IMR-90 (cell line): ENCODE results near the gene KRT37. TPM values are rescaled to one million over a fixed set of nuclear protein-coding genes. Genes with fewer than 3 reads are reported as not detected.

Source experiments
- ATAC-seq: fragments of 200-7000 bp; cut with Tn5 transposase; 2 replicates; pipeline ENCODE4 v1.9.1; 2020; ENCODE audit warnings: low read depth, mild to moderate bottlenecking, moderate library complexity
- BruUV-seq: library from RNA; stranded (reverse); fragments of 400-500 nt; replicated peaks from 2 replicates; lab custom pipeline; 2021; lab: Mats Ljungman, UMichigan
- CTCF ChIA-PET: fragments of 300-600 bp; formaldehyde crosslinking; extraction: SDS; loops from one replicate; lab custom pipeline; 2021; ENCODE audit warnings: antibody characterized with exemption; lab: Yijun Ruan, JAX
- POLR2A ChIA-PET: fragments of 300-600 bp; sonication (Branson Sonifier 250); formaldehyde crosslinking; loops from one replicate; lab custom pipeline; 2022; ENCODE audit warnings: antibody characterized with exemption; ENCODE audit not compliant: unreplicated experiment; lab: Charles Lee
- DNase-seq: peaks from one replicate; pipeline ENCODE4 v3.0.0; 2013
- H2AFZ ChIP-seq: replicated peaks from 2 replicates; pipeline ENCODE3; 2013; ENCODE audit warnings: low read length, mild to moderate bottlenecking; ENCODE audit not compliant: poor library complexity
- H2AK5ac ChIP-seq: 2 replicates; pipeline ENCODE4 v1.6.1; 2013; ENCODE audit warnings: low read depth, low read length, inconsistent platforms
- H2AK9ac ChIP-seq: replicated peaks from 2 replicates; pipeline ENCODE3; 2013; ENCODE audit warnings: mild to moderate bottlenecking, low read depth, low read length, moderate library complexity; ENCODE audit not compliant: poor library complexity
- H2BK120ac ChIP-seq: 2 replicates; pipeline ENCODE4 v1.6.1; 2013; ENCODE audit warnings: low read depth, low read length, inconsistent platforms
- H2BK15ac ChIP-seq: 3 replicates; pipeline ENCODE4 v1.6.1; 2013; ENCODE audit warnings: low read depth, low read length, inconsistent platforms
- H2BK20ac ChIP-seq: 2 replicates; pipeline ENCODE4 v1.6.1; 2013; ENCODE audit warnings: low read depth, mild to moderate bottlenecking, inconsistent platforms, low read length, moderate library complexity
- H2BK5ac ChIP-seq: 2 replicates; pipeline ENCODE4 v1.6.1; 2013; ENCODE audit warnings: mild to moderate bottlenecking, low read depth, low read length, inconsistent platforms; ENCODE audit not compliant: poor library complexity, severe bottlenecking
- H3K14ac ChIP-seq: replicated peaks from 2 replicates; pipeline ENCODE4 v1.6.1; 2013; ENCODE audit warnings: low read depth, low read length, inconsistent platforms
- H3K18ac ChIP-seq: 2 replicates; pipeline ENCODE4 v1.6.1; 2013; ENCODE audit warnings: low read depth, low read length, control low read depth
- H3K23ac ChIP-seq: 2 replicates; pipeline ENCODE4 v1.6.1; 2013; ENCODE audit warnings: low read depth, low read length, inconsistent platforms
- H3K27ac ChIP-seq: 2 replicates; pipeline ENCODE4 v1.5.1; 2013; ENCODE audit warnings: mild to moderate bottlenecking, control low read depth, low read length; ENCODE audit not compliant: insufficient read depth
- H3K27me3 ChIP-seq: 2 replicates; pipeline ENCODE4 v1.6.1; 2013; ENCODE audit warnings: low read length; ENCODE audit not compliant: control insufficient read depth, insufficient read depth
- H3K36me3 ChIP-seq: 2 replicates; pipeline ENCODE4 v1.6.1; 2013; ENCODE audit warnings: low read length, mixed read lengths; ENCODE audit not compliant: control insufficient read depth, insufficient read depth
- H3K4ac ChIP-seq: 2 replicates; pipeline ENCODE4 v1.6.1; 2013; ENCODE audit warnings: low read depth, low read length, inconsistent platforms
- H3K4me1 ChIP-seq: 2 replicates; pipeline ENCODE4 v1.6.1; 2013; ENCODE audit warnings: low read length, mixed read lengths; ENCODE audit not compliant: control insufficient read depth, insufficient read depth
- H3K4me2 ChIP-seq: 2 replicates; pipeline ENCODE4 v1.6.1; 2013; ENCODE audit warnings: low read depth, mild to moderate bottlenecking, control low read depth, low read length, moderate library complexity
- H3K4me3 ChIP-seq: 2 replicates; pipeline ENCODE4 v1.5.1; 2013; ENCODE audit warnings: low read depth, mild to moderate bottlenecking, control low read depth, low read length, moderate library complexity; ENCODE audit not compliant: insufficient read depth
- H3K56ac ChIP-seq: 2 replicates; pipeline ENCODE4 v1.6.1; 2013; ENCODE audit warnings: low read length, inconsistent platforms; ENCODE audit not compliant: insufficient read depth; ENCODE audit errors: extremely low read depth
- H3K79me1 ChIP-seq, 2 experiments: 2 replicates each; pipeline ENCODE4 v1.6.1; 2013; ENCODE audit warnings: low read length in 2 of 2, inconsistent platforms in 1 of 2, low read depth in 1 of 2
- H3K9ac ChIP-seq: 2 replicates; pipeline ENCODE4 v1.6.1; 2013; ENCODE audit warnings: low read depth, low read length, control low read depth
- H3K9me1 ChIP-seq: 2 replicates; pipeline ENCODE4 v1.6.1; 2013; ENCODE audit warnings: low read length, inconsistent platforms; ENCODE audit not compliant: insufficient read depth
- H3K9me3 ChIP-seq: 2 replicates; pipeline ENCODE4 v1.6.1; 2013; ENCODE audit warnings: low read length; ENCODE audit not compliant: control insufficient read depth, insufficient read depth
- H4K20me1 ChIP-seq: 2 replicates; pipeline ENCODE4 v1.6.1; 2013; ENCODE audit warnings: low read length, inconsistent platforms; ENCODE audit not compliant: insufficient read depth
- H4K5ac ChIP-seq: 2 replicates; pipeline ENCODE4 v1.6.1; 2013; ENCODE audit warnings: mild to moderate bottlenecking, low read depth, low read length, control low read depth
- H4K8ac ChIP-seq, 2 experiments: 2 replicates each; pipeline ENCODE4 v1.6.1; 2013; ENCODE audit warnings: low read depth in 2 of 2, low read length in 2 of 2, control low read depth in 1 of 2, inconsistent platforms in 1 of 2
- H4K91ac ChIP-seq: 2 replicates; pipeline ENCODE4 v1.6.1; 2013; ENCODE audit warnings: low read depth, low read length, inconsistent platforms; ENCODE audit not compliant: insufficient read depth
- FOS ChIP-seq: fragments of 150-350 bp; IDR thresholded peaks from 2 replicates; pipeline ENCODE4 v1.6.1; 2016; ENCODE audit warnings: low read depth, low read length
- MXI1 ChIP-seq: IDR thresholded peaks from 2 replicates; pipeline ENCODE4 v1.6.1; 2012; ENCODE audit warnings: low read depth, mild to moderate bottlenecking, low read length, moderate library complexity, borderline replicate concordance
- POLR2A ChIP-seq: IDR thresholded peaks from 2 replicates; pipeline ENCODE4 v1.6.1; 2012; ENCODE audit warnings: mild to moderate bottlenecking, low read depth, low read length
- RFX5 ChIP-seq: IDR thresholded peaks from 2 replicates; pipeline ENCODE4 v1.8.0; 2012; ENCODE audit warnings: low read depth, mild to moderate bottlenecking, low read length, moderate library complexity
- SMC3 ChIP-seq: fragments of 150-350 bp; IDR thresholded peaks from 2 replicates; pipeline ENCODE4 v1.6.1; 2016; ENCODE audit warnings: low read depth, mild to moderate bottlenecking, antibody characterized with exemption, low read length, moderate library complexity
- whole genome bisulfite sequencing, 2 experiments: methylation state at CpG; one replicate each; pipeline versions ENCODE4 v1.1.5 to v1.1.7; 2013; ENCODE audit warnings: missing lambda C conversion rate in 2 of 2; ENCODE audit not compliant: insufficient read length in 1 of 2; ENCODE audit errors: extremely low coverage in 2 of 2; 5-methylcytosine and 5-hydroxymethylcytosine counted together
- dilution Hi-C: fragments of 300-500 bp; cut with HindIII; formaldehyde crosslinking; loops from one replicate; pipeline ENCODE4 v1.14.3; 2018; ENCODE audit warnings: low sequenced_read_pairs; ENCODE audit not compliant: unreplicated experiment
- in situ Hi-C: fragments of 300-500 bp; cut with MboI; formaldehyde crosslinking; loops from 3 replicates; pipeline ENCODE4 v1.14.3; 2019; ENCODE audit warnings: low sequenced_read_pairs, inconsistent platforms, mixed read lengths
- intact Hi-C: fragments of 100-400 bp; cut with micrococcal nuclease; formaldehyde crosslinking; loops from 2 replicates; pipeline ENCODE4 v1.10.0; 2022
- polyA plus RNA-seq, 3 experiments: library from polyadenylated mRNA; depleted of rRNA; stranded (reverse); fragments of >200 nt; gene quantifications; 2 replicates each; pipeline ENCODE4 v1.2.3, GENCODE V29; 2012; ENCODE audit warnings: low replicate concordance in 1 of 3
- total RNA-seq: library from RNA; depleted of rRNA; stranded (reverse); fragments of >200 nt; gene quantifications from 2 replicates; pipeline ENCODE4 v1.2.3, GENCODE V29; 2012
- TF ChIP-seq, protein P1 (sequence below): fragments of 150-350 bp; IDR thresholded peaks from 2 replicates; pipeline ENCODE4 v1.6.1; 2016; ENCODE audit warnings: low read depth, mild to moderate bottlenecking, low read length, moderate library complexity, borderline replicate concordance

KRT37 gene
- total and polyA plus RNA-seq, 2 of the 4 experiments (the other 2 are of a cell fraction), result not detected

GRCh38 chr17:41448506-41448905, 24.1 kb upstream of the KRT37 start:
- Histone ChIP-seq H3K23ac (no peak overlapping the region), H3K36me3 (no peaks in the 10 kb centered on the region), H3K27ac (no peak overlapping the region), H3K4me1 (peaks cover 8% of the 10 kb centered on the region), H3K14ac (0 out of 2 replicates have a peak overlapping the region, but pooled peaks have one; percentile 37), H3K9me3 (peaks cover 14% of the 10 kb centered on the region), H3K79me1 (no peaks in the 10 kb centered on the region), H3K9ac (no peak overlapping the region), H4K20me1 (no peaks in the 10 kb centered on the region), H3K9me1 (peaks cover 5% of the 10 kb centered on the region), H4K5ac (no peak overlapping the region; the same call in 1 of the 2 replicates), H3K56ac (no peak overlapping the region), H2BK120ac (peak overlapping the region; percentile 45; the same call in 1 of the 2 replicates), H2AK9ac (no peak overlapping the region), H2BK5ac (no peak overlapping the region), H2AK5ac (peak overlapping the region; percentile 3; the same call in 1 of the 2 replicates), H3K18ac (peak overlapping the region; percentile 38; the same call in 1 of the 2 replicates), H4K8ac (no peak overlapping the region), H3K4me2 (no peak overlapping the region), H2AFZ (no peak overlapping the region), H2BK15ac (peak overlapping the region; percentile 11; the same call in 1 of the 3 replicates), H3K4ac (no peak overlapping the region; the same call in 1 of the 2 replicates), H3K4me3 (no peak overlapping the region), H4K91ac (peak overlapping the region; percentile 44; the same call in 1 of the 2 replicates), H3K27me3 (no peaks in the 10 kb centered on the region; the same call in 1 of the 2 replicates), H2BK20ac (peak overlapping the region; percentile 14; the same call in 1 of the 2 replicates)
- 80% methylated on average over 1 of the region's 2 CpGs; no CpG with 5 or more reads in 1 of the 2 experiments for WGBS, 2 experiments
- intact Hi-C loops (no loop called here), dilution Hi-C loops (no loop called here), in situ Hi-C loops (no loop called here)
- ChIA-PET CTCF (no interaction called here), POLR2A (no interaction called here)
- DNase-seq, result no peak
- TF ChIP-seq SMC3 (no peak), MXI1 (no peak), POLR2A (no peak), RFX5 (no peak), FOS (no peak)
- TF ChIP-seq, protein P1, sequence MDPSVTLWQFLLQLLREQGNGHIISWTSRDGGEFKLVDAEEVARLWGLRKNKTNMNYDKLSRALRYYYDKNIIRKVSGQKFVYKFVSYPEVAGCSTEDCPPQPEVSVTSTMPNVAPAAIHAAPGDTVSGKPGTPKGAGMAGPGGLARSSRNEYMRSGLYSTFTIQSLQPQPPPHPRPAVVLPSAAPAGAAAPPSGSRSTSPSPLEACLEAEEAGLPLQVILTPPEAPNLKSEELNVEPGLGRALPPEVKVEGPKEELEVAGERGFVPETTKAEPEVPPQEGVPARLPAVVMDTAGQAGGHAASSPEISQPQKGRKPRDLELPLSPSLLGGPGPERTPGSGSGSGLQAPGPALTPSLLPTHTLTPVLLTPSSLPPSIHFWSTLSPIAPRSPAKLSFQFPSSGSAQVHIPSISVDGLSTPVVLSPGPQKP, result no peak
- no TSS peak for BruUV-seq
- no peak for ATAC-seq
